SK-N-SH (cell line): ENCODE measurements around the gene ATP6V0A1.

Source experiments
- CHD2 ChIP-seq: fragments of 150-350 bp; IDR thresholded peaks from 2 replicates; pipeline ENCODE4 v1.6.1; 2018; ENCODE audit warnings: low read length; ENCODE audit not compliant: partially characterized antibody
- CTCF ChIP-seq: fragments of 200-600 bp; sonication (generic); IDR thresholded peaks from 2 replicates; pipeline ENCODE4 v1.6.1; 2017; ENCODE audit warnings: antibody characterized with exemption, mild to moderate bottlenecking, moderate library complexity
- EZH2phosphoT487 ChIP-seq: fragments of 200-600 bp; sonication (generic); IDR thresholded peaks from 2 replicates; pipeline ENCODE4 v1.6.1; 2017; ENCODE audit warnings: low read depth, mixed run types, mild to moderate bottlenecking, antibody characterized with exemption, moderate library complexity, borderline replicate concordance
- FOXM1 ChIP-seq: IDR thresholded peaks from 2 replicates; pipeline ENCODE4 v1.4.0; 2012; ENCODE audit warnings: low read depth, mild to moderate bottlenecking
- GABPA ChIP-seq: IDR thresholded peaks from 2 replicates; pipeline ENCODE4 v1.4.0; 2012; ENCODE audit warnings: low read depth, mild to moderate bottlenecking
- POLR2AphosphoS5 ChIP-seq: IDR thresholded peaks from 2 replicates; pipeline ENCODE4 v1.6.1; 2012; ENCODE audit warnings: low read depth, low read length
- RAD21 ChIP-seq: IDR thresholded peaks from 2 replicates; pipeline ENCODE4 v1.6.1; 2012; ENCODE audit warnings: mild to moderate bottlenecking, low read length
- TAF1 ChIP-seq: IDR thresholded peaks from 2 replicates; pipeline ENCODE4 v1.6.1; 2012; ENCODE audit warnings: low read depth, mild to moderate bottlenecking, low read length, moderate library complexity, borderline replicate concordance
- YY1 ChIP-seq: IDR thresholded peaks from 2 replicates; pipeline ENCODE4 v1.4.0; 2012; ENCODE audit warnings: low read depth, mild to moderate bottlenecking
- TF ChIP-seq, protein P1 (sequence below): IDR thresholded peaks from 2 replicates; pipeline ENCODE4 v1.4.0; 2012; ENCODE audit warnings: low read depth, borderline replicate concordance
- TF ChIP-seq, protein P2 (sequence below): IDR thresholded peaks from 2 replicates; pipeline ENCODE4 v1.4.0; 2012; ENCODE audit warnings: low read depth, borderline replicate concordance

DNA sequence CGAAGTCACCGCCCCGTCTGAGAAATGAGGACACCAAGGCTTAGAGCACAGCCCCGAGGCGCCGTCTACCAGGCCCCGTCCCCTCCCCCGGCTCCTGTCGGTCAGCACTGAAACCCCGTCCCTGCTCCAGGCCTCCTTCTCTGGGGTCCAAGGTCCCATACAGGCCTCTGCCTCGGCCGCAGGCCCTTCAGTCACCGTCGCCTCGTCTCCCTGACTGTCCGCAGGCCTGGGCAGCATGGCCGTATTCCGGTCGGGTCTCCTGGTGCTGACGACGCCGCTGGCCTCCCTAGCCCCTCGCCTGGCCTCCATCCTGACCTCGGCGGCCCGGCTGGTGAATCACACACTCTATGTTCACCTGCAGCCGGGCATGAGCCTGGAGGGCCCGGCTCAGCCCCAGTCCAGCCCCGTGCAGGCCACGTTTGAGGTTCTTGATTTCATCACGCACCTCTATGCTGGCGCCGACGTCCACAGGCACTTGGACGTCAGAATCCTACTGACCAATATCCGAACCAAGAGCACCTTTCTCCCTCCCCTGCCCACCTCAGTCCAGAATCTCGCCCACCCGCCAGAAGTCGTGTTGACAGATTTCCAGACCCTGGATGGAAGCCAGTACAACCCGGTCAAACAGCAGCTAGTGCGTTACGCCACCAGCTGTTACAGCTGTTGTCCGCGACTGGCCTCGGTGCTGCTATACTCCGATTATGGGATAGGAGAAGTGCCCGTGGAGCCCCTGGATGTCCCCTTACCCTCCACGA is 103.9 kb downstream of the ATP6V0A1 start:
- no peak for TF ChIP-seq CTCF
- no peak for TF ChIP-seq EZH2phosphoT487
- no peak for TF ChIP-seq CHD2
- TF ChIP-seq TAF1: no peak
- TF ChIP-seq YY1: no peak
- no peak for TF ChIP-seq FOXM1
- TF ChIP-seq GABPA: no peak
- TF ChIP-seq, protein P1, sequence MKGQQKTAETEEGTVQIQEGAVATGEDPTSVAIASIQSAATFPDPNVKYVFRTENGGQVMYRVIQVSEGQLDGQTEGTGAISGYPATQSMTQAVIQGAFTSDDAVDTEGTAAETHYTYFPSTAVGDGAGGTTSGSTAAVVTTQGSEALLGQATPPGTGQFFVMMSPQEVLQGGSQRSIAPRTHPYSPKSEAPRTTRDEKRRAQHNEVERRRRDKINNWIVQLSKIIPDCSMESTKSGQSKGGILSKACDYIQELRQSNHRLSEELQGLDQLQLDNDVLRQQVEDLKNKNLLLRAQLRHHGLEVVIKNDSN: no peak
- no peak for TF ChIP-seq RAD21
- no peak for TF ChIP-seq POLR2AphosphoS5
- TF ChIP-seq, protein P2, sequence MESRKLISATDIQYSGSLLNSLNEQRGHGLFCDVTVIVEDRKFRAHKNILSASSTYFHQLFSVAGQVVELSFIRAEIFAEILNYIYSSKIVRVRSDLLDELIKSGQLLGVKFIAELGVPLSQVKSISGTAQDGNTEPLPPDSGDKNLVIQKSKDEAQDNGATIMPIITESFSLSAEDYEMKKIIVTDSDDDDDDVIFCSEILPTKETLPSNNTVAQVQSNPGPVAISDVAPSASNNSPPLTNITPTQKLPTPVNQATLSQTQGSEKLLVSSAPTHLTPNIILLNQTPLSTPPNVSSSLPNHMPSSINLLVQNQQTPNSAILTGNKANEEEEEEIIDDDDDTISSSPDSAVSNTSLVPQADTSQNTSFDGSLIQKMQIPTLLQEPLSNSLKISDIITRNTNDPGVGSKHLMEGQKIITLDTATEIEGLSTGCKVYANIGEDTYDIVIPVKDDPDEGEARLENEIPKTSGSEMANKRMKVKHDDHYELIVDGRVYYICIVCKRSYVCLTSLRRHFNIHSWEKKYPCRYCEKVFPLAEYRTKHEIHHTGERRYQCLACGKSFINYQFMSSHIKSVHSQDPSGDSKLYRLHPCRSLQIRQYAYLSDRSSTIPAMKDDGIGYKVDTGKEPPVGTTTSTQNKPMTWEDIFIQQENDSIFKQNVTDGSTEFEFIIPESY: no peak
